AG09319 (cell line): Measurements from ENCODE around the gene ULBP1.
"Not testable (repeated sequence)": the region's sequence is repeated elsewhere in the genome, so short reads cannot be mapped to it uniquely, and the experiment has no call there.

Experiments used
- DNase-seq: peaks from one replicate; pipeline ENCODE4 v3.0.0-alpha.2; 2010; ENCODE audit warnings: low read depth; ENCODE audit errors: extremely low read depth
- CTCF ChIP-seq: IDR thresholded peaks from 2 replicates; pipeline ENCODE4 v1.5.1; 2011; ENCODE audit warnings: low read depth, mild to moderate bottlenecking, inconsistent platforms, low read length, moderate library complexity

Gene ULBP1

GRCh38 chr6:149941583-149942460 lies 21.9 kb upstream of the ULBP1 start, which contains the start of gene ULBP2:
Gene ULBP2 (plus strand): TSS chr6:149942014. CDS start chr6:149942073, 59 bp downstream.
- no peak for TF ChIP-seq CTCF
- peak; percentile 77 for DNase-seq

- no peak for DNase-seq
- no peak for TF ChIP-seq CTCF
These were observed 21.3 kb upstream of the ULBP1 start for GRCh38 chr6:149942461-149942829.

- DNase-seq: not testable (repeated sequence)
These were observed 20.4 kb upstream of the ULBP1 start for GRCh38 chr6:149943321-149943720.

- not testable (repeated sequence) for DNase-seq
These were observed 18.5 kb upstream of the ULBP1 start for GRCh38 chr6:149945276-149945675.

- not testable (repeated sequence) for DNase-seq
These were observed 17.1 kb upstream of the ULBP1 start for GRCh38 chr6:149946631-149947030.

- not testable (repeated sequence) for DNase-seq
These were observed 16.2 kb upstream of the ULBP1 start for GRCh38 chr6:149947533-149947932.

- no peak for DNase-seq
- TF ChIP-seq CTCF: no peak
These were observed 15.7 kb upstream of the ULBP1 start for GRCh38 chr6:149948011-149948410.

GRCh38 chr6:149948616-149949015 lies 15.1 kb upstream of the ULBP1 start:
- no peak for TF ChIP-seq CTCF

GRCh38 chr6:149950423-149950822 lies 13.3 kb upstream of the ULBP1 start:
- no peak for DNase-seq
- TF ChIP-seq CTCF: no peak

More at GRCh38 chr6:149948616-149949015, 15.1 kb upstream of the ULBP1 start:
- DNase-seq: no peak
